B cell (primary cell): ENCODE data around the gene TTC28. TPM values are rescaled to one million over a fixed set of nuclear protein-coding genes. Genes with fewer than 3 reads are reported as not detected.

Experiments used
- ATAC-seq: fragments of 200-7000 bp; cut with Tn5 transposase; one replicate; pipeline ENCODE4 v1.10.0; 2021; ENCODE audit warnings: low read depth, mild to moderate bottlenecking, moderate number of reproducible peaks, moderate library complexity
- CTCF ChIA-PET: fragments of 350-600 bp; sonication (Branson Sonifier 250); formaldehyde crosslinking; loops from one replicate; lab custom pipeline; 2021; ENCODE audit warnings: antibody characterized with exemption, inconsistent platforms; lab: Charles Lee
- POLR2A ChIA-PET: fragments of 350-600 bp; sonication (Branson Sonifier 250); formaldehyde crosslinking; loops from one replicate; lab custom pipeline; 2021; ENCODE audit warnings: antibody characterized with exemption; lab: Charles Lee
- DNase-seq: peaks from one replicate; pipeline ENCODE4 v3.0.0; 2013
- H2AFZ ChIP-seq: 2 replicates; pipeline ENCODE4 v1.6.1; 2012; ENCODE audit warnings: mild to moderate bottlenecking, low read depth, low read length; ENCODE audit not compliant: insufficient read depth, poor library complexity, severe bottlenecking
- H3K27ac ChIP-seq, 2 donors: 1 replicate in 1 of 2; 2 replicates in 1 of 2; pipeline ENCODE4 v1.5.1; 2012 to 2013; ENCODE audit warnings: low read length in 2 of 2, mild to moderate bottlenecking in 2 of 2, moderate library complexity in 1 of 2
- H3K27me3 ChIP-seq, 4 experiments: fragments of 200-600 bp in 1 of 4; sonication (generic) in 1 of 4; replicated peaks in 1 of 4; 1 replicate in 2 of 4; 2 replicates in 2 of 4; pipeline versions ENCODE4 v1.6.1 to v1.7.0; 2013 to 2016; ENCODE audit warnings: low read length in 3 of 4, mild to moderate bottlenecking in 2 of 4, mixed read lengths in 1 of 4, moderate library complexity in 1 of 4; ENCODE audit not compliant: insufficient read depth in 4 of 4, control insufficient read depth in 3 of 4; ENCODE audit errors: control extremely low read depth in 1 of 4
- H3K36me3 ChIP-seq, 2 experiments: replicated peaks in 1 of 2; 1 replicate in 1 of 2; 2 replicates in 1 of 2; pipeline versions ENCODE4 v1.6.1 to v1.7.1; 2013; ENCODE audit warnings: low read length in 1 of 2; ENCODE audit not compliant: insufficient read depth in 2 of 2, control insufficient read depth in 1 of 2; ENCODE audit errors: control extremely low read depth in 1 of 2, extremely low read depth in 1 of 2
- H3K4me1 ChIP-seq, 2 donors: fragments of 200-600 bp in 1 of 2; sonication (generic) in 1 of 2; 1 replicate in 1 of 2; 2 replicates in 1 of 2; pipeline versions ENCODE4 v1.5.1 to v1.6.1; 2013 to 2017; ENCODE audit warnings: low read length in 2 of 2; ENCODE audit not compliant: control insufficient read depth in 2 of 2, insufficient read depth in 2 of 2
- H3K4me2 ChIP-seq: replicated peaks from 2 replicates; pipeline ENCODE3; 2012; ENCODE audit warnings: mild to moderate bottlenecking, low read depth, low read length; ENCODE audit not compliant: poor library complexity, severe bottlenecking
- H3K4me3 ChIP-seq, 5 experiments: fragments of 200-600 bp in 1 of 5; sonication (generic) in 1 of 5; 1 replicate in 3 of 5; 2 replicates in 2 of 5; pipeline versions ENCODE4 v1.5.1 to v1.7.0; 2011 to 2016; ENCODE audit warnings: low read length in 4 of 5, mild to moderate bottlenecking in 4 of 5, low read depth in 2 of 5, control low read depth in 1 of 5, moderate library complexity in 1 of 5; ENCODE audit not compliant: insufficient read depth in 1 of 5; ENCODE audit errors: control extremely low read depth in 1 of 5, extremely low read depth in 1 of 5
- H3K79me2 ChIP-seq: fragments of 200-600 bp; sonication (generic); one replicate; pipeline ENCODE4 v1.6.0; 2016; ENCODE audit warnings: low read length; ENCODE audit not compliant: control insufficient read depth, insufficient read depth
- H3K9ac ChIP-seq: fragments of 200-600 bp; sonication (generic); 2 replicates; pipeline ENCODE4 v1.6.1; 2017; ENCODE audit warnings: mild to moderate bottlenecking, low read length, moderate library complexity
- H3K9me3 ChIP-seq, 3 donors: one replicate each; pipeline versions ENCODE4 v1.6.1 to v1.7.1; 2013; ENCODE audit warnings: low read length in 2 of 3; ENCODE audit not compliant: control insufficient read depth in 2 of 3, insufficient read depth in 1 of 3; ENCODE audit errors: control extremely low read depth in 1 of 3
- H4K20me1 ChIP-seq: 2 replicates; pipeline ENCODE4 v1.6.0; 2012; ENCODE audit warnings: mild to moderate bottlenecking, low read length; ENCODE audit not compliant: insufficient read depth, control insufficient read depth, poor library complexity, severe bottlenecking
- H3K27ac Mint-ChIP-seq: one replicate; pipeline ENCODE4 v1.8.0; 2021; ENCODE audit warnings: mixed read lengths
- H3K27me3 Mint-ChIP-seq: one replicate; pipeline ENCODE4 v1.8.0; 2021; ENCODE audit warnings: mixed read lengths
- H3K4me1 Mint-ChIP-seq: one replicate; pipeline ENCODE4 v1.8.0; 2021; ENCODE audit warnings: mixed read lengths
- H3K4me3 Mint-ChIP-seq: one replicate; pipeline ENCODE4 v1.8.0; 2021; ENCODE audit warnings: mixed read lengths
- H3K9me3 Mint-ChIP-seq: one replicate; pipeline ENCODE4 v1.8.0; 2022; ENCODE audit warnings: mixed read lengths; ENCODE audit not compliant: insufficient read depth
- CTCF ChIP-seq: fragments of 200-600 bp; IDR thresholded peaks from one replicate; pipeline ENCODE4 v1.8.0; 2022; ENCODE audit warnings: antibody characterized with exemption, mild to moderate bottlenecking
- EZH2 ChIP-seq: IDR thresholded peaks from 2 replicates; pipeline ENCODE4 v1.6.1; 2012; ENCODE audit warnings: borderline replicate concordance, low read depth, mild to moderate bottlenecking, moderate library complexity, low read length; ENCODE audit not compliant: insufficient read depth, poor library complexity, severe bottlenecking
- WGBS: methylation state at CpG from one replicate; pipeline ENCODE4 v1.1.5; 2013; ENCODE audit warnings: missing lambda C conversion rate; ENCODE audit not compliant: insufficient coverage; 5-methylcytosine and 5-hydroxymethylcytosine counted together
- intact Hi-C: fragments of 100-400 bp; cut with micrococcal nuclease; formaldehyde crosslinking; loops from one replicate; pipeline ENCODE4 v1.10.0; 2022
- polyA plus RNA-seq: library from polyadenylated mRNA; depleted of rRNA; stranded (reverse); fragments of >200 nt; gene quantifications from 2 replicates; pipeline ENCODE4 v1.2.3, GENCODE V29; 2012
- total RNA-seq, 2 donors: library from RNA; stranded (reverse); fragments of 120-200 nt in 1 of 2; gene quantifications; 1 replicate in 1 of 2; 2 replicates in 1 of 2; pipeline versions ENCODE4 v1.2.3 to v1.2.4, GENCODE V29; 2013 to 2022

The TTC28 gene
- total and polyA plus RNA-seq, 2 donors (not counting 1 experiment from before 2014, with no cell fraction given): 4.5 to 7.3 TPM

DNA sequence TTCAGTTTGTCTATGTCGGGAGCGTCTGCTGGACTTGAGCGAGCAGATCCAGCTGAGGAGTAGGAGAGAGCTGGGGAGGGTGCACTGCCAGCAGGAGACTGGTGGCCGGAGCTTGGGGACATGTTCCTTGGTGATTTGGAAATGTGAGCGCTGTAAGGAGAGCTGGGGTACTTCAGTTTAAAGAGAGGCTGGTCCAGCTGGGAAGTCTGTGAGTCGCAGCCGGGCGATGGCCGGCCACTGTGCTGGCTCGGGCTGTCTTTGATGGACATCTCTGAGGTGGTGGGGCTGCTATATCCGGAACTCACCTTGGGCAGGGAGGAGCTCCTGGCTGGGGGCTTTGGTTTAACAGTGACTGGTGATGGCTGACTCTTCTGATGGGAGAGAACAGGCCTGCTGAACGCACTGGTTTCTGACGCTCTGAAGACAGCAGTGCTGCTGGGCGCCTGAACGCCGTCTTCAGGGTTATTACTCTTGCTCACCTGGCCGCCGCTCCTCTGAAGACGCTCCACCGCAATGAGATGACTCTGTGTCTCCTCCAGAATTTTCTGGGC lies 696.9 kb downstream of the TTC28 start:
- Histone ChIP-seq H3K9me3 (no peaks in the 10 kb centered on the region), H3K36me3 (no peaks in the 10 kb centered on the region), H3K4me2 (no peak overlapping the region), H4K20me1 (no peaks in the 10 kb centered on the region), H3K9ac (no peak overlapping the region), H3K27me3 (no peaks in the 10 kb centered on the region), H3K4me3 (no peak overlapping the region), H3K4me1 (no peaks in the 10 kb centered on the region), H3K27ac (no peak overlapping the region), H2AFZ (no peak overlapping the region), H3K79me2 (no peaks in the 10 kb centered on the region)
- no peak for ATAC-seq
- Mint-ChIP-seq H3K27me3 (no peaks in the 10 kb centered on the region), H3K27ac (no peak overlapping the region), H3K4me3 (no peak overlapping the region), H3K4me1 (no peaks in the 10 kb centered on the region), H3K9me3 (no peaks in the 10 kb centered on the region)
- whole genome bisulfite sequencing: 97% methylated on average over 20 of the region's 20 CpGs
- DNase-seq: no peak
- no peak for TF ChIP-seq CTCF
- intact Hi-C loops: no loop called here
- CTCF ChIA-PET: interaction anchor here (0.9 to 1.5 kb wide), 2 partner anchors 27 to 96 kb away, joined by 3 to 5 read pairs; no protein-coding TSS in a partner anchor
- POLR2A ChIA-PET: no interaction called here

DNA sequence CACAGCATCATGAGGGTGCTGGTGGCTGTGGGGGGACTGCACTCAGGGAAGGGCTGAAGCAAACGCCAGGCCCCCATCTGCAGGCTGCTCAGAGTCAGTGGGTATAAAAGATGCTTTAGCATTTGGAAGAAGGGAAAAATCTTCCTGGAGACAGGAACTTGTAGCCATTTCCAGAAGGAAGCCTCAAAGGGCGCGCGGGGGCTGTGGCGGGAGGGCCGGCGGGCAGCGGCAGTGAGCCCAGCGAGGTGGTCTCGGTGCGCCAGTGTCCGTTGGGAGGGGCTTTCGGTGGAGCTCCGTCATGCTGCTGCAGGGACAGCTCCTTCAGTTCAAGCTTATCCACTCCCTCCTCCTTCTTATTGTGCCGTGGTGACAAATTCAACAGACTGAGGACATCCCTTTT lies 697.5 kb downstream of the TTC28 start:
- no peak overlapping the region for H3K4me2 ChIP-seq
- no peaks in the 10 kb centered on the region for H3K4me1 ChIP-seq
- Mint-ChIP-seq H3K4me3 (no peak overlapping the region), H3K4me1 (no peaks in the 10 kb centered on the region), H3K27ac (no peak overlapping the region), H3K27me3 (no peaks in the 10 kb centered on the region), H3K9me3 (no peaks in the 10 kb centered on the region)
- H3K27me3 ChIP-seq: no peaks in the 10 kb centered on the region
- no peak overlapping the region for H3K9ac ChIP-seq
- H2AFZ ChIP-seq: no peak overlapping the region
- ATAC-seq (no peak), DNase-seq (no peak)
- H3K4me3 ChIP-seq: no peak overlapping the region
- H3K9me3 ChIP-seq: no peaks in the 10 kb centered on the region
- CTCF ChIA-PET: interaction anchor here (0.9 to 1.5 kb wide), 2 partner anchors 27 to 95 kb away, joined by 3 to 5 read pairs; no protein-coding TSS in a partner anchor
- TF ChIP-seq EZH2 (no peak), CTCF (no peak)
- H3K27ac ChIP-seq: no peak overlapping the region
- H3K36me3 ChIP-seq: no peaks in the 10 kb centered on the region
- 100% methylated on average over 7 of the region's 15 CpGs for WGBS
- POLR2A ChIA-PET: no interaction called here
- H4K20me1 ChIP-seq: no peaks in the 10 kb centered on the region
- intact Hi-C loops: no loop called here
- H3K79me2 ChIP-seq: no peaks in the 10 kb centered on the region
